SJSA1 (cell line): ENCODE data around the gene RBM42. TPM values are rescaled to one million over a fixed set of nuclear protein-coding genes. Genes with fewer than 3 reads are reported as not detected.

Source experiments
- DNase-seq, 2 experiments: peaks; one replicate each; pipeline ENCODE4 v3.0.0-alpha.2; 2015 to 2020; ENCODE audit warnings: low spot score in 2 of 2, low read depth in 1 of 2
- H3K27ac ChIP-seq: fragments of 250-450 bp; sonication (Bioruptor Pico); 2 replicates; pipeline ENCODE4 v1.5.1; 2020; ENCODE audit warnings: mild to moderate bottlenecking, moderate library complexity
- H3K27me3 ChIP-seq: fragments of 250-450 bp; sonication (Bioruptor Pico); replicated peaks from 2 replicates; pipeline ENCODE4 v1.5.1; 2020; ENCODE audit warnings: mild to moderate bottlenecking, moderate library complexity
- H3K36me3 ChIP-seq: fragments of 250-450 bp; sonication (Bioruptor Pico); 2 replicates; pipeline ENCODE4 v1.5.1; 2020; ENCODE audit warnings: mild to moderate bottlenecking
- H3K4me1 ChIP-seq: fragments of 250-450 bp; sonication (Bioruptor Pico); replicated peaks from 2 replicates; pipeline ENCODE4 v1.6.1; 2021; ENCODE audit warnings: mild to moderate bottlenecking
- H3K4me3 ChIP-seq: fragments of 250-450 bp; sonication (Bioruptor Pico); 2 replicates; pipeline ENCODE4 v1.5.1; 2020; ENCODE audit warnings: mild to moderate bottlenecking
- H3K9me3 ChIP-seq: fragments of 250-450 bp; sonication (Bioruptor Pico); replicated peaks from 2 replicates; pipeline ENCODE4 v1.5.1; 2020; ENCODE audit warnings: mild to moderate bottlenecking
- total RNA-seq: library from RNA; depleted of rRNA; stranded (reverse); fragments of >200 nt; shearing (Covaris generic); gene quantifications from 2 replicates; pipeline ENCODE4 v1.2.3, GENCODE V29; 2014

Gene RBM42
- total RNA-seq, 1 experiment from 2014 or later = 106 TPM

- Histone ChIP-seq H3K27me3 (no peaks in the 10 kb centered on the region), H3K27ac (no peak overlapping the region), H3K4me1 (peaks cover 6% of the 10 kb centered on the region; the same call in 1 of the 2 replicates), H3K36me3 (peaks cover 90% of the 10 kb centered on the region), H3K4me3 (no peak overlapping the region), H3K9me3 (no peaks in the 10 kb centered on the region)
- no peak for DNase-seq
Observed at GRCh38 chr19:35633727-35634440, 5.0 kb downstream of the RBM42 start.

GRCh38 chr19:35636651-35637050 is 7.8 kb downstream of the RBM42 start:
- no peaks in the 10 kb centered on the region for H3K9me3 ChIP-seq
- no peak overlapping the region for H3K27ac ChIP-seq
- no peak for DNase-seq
- H3K36me3 ChIP-seq = peaks cover 64% of the 10 kb centered on the region
- H3K4me3 ChIP-seq = no peak overlapping the region
- H3K4me1 ChIP-seq = no peaks in the 10 kb centered on the region
- no peaks in the 10 kb centered on the region for H3K27me3 ChIP-seq

- Histone ChIP-seq H3K27ac (no peak overlapping the region), H3K27me3 (no peaks in the 10 kb centered on the region), H3K9me3 (no peaks in the 10 kb centered on the region), H3K4me3 (no peak overlapping the region), H3K4me1 (no peaks in the 10 kb centered on the region), H3K36me3 (peaks cover 59% of the 10 kb centered on the region)
- DNase-seq = no peak
Observed at GRCh38 chr19:35637165-35637564, 8.3 kb downstream of the RBM42 start.

- peaks cover 38% of the 10 kb centered on the region for H3K36me3 ChIP-seq
- H3K27me3 ChIP-seq = no peaks in the 10 kb centered on the region
- no peak for DNase-seq
- H3K9me3 ChIP-seq = no peaks in the 10 kb centered on the region
- no peak overlapping the region for H3K4me3 ChIP-seq
- peaks cover 15% of the 10 kb centered on the region for H3K4me1 ChIP-seq
- H3K27ac ChIP-seq = no peak overlapping the region
Observed at GRCh38 chr19:35639321-35639639, 10.4 kb downstream of the RBM42 start.

- Histone ChIP-seq H3K27ac (no peak overlapping the region), H3K27me3 (no peaks in the 10 kb centered on the region), H3K4me3 (no peak overlapping the region), H3K4me1 (peaks cover 19% of the 10 kb centered on the region), H3K9me3 (no peaks in the 10 kb centered on the region), H3K36me3 (peaks cover 34% of the 10 kb centered on the region)
- no peak for DNase-seq
Observed at GRCh38 chr19:35639863-35640262, 11.0 kb downstream of the RBM42 start.

GRCh38 chr19:35641515-35642151 is 12.8 kb downstream of the RBM42 start, which contains the start of gene ETV2:
Gene ETV2 (plus strand): TSS chr19:35641745. CDS start chr19:35642461, 716 bp downstream.
- no peak for DNase-seq
- no peak within 1 kb of the TSS for H3K4me3 ChIP-seq

GRCh38 chr19:35642312-35642711 is 13.5 kb downstream of the RBM42 start:
- H3K4me1 ChIP-seq = peaks cover 41% of the 10 kb centered on the region
- H3K27ac ChIP-seq = no peak overlapping the region
- no peaks in the 10 kb centered on the region for H3K27me3 ChIP-seq
- no peak for DNase-seq
- H3K36me3 ChIP-seq = peaks cover 12% of the 10 kb centered on the region
- H3K9me3 ChIP-seq = no peaks in the 10 kb centered on the region
- H3K4me3 ChIP-seq = no peak overlapping the region

More at GRCh38 chr19:35641515-35642151, 12.8 kb downstream of the RBM42 start, which contains the start of gene ETV2:
- peaks cover 35% of the 10 kb centered on the region for H3K4me1 ChIP-seq
- peaks cover 19% of the 10 kb centered on the region for H3K36me3 ChIP-seq
- H3K9me3 ChIP-seq = no peaks in the 10 kb centered on the region
- no peaks in the 10 kb centered on the region for H3K27me3 ChIP-seq
- H3K27ac ChIP-seq = no peak within 1 kb of the TSS

GRCh38 chr19:35642798-35643254 is 14.0 kb downstream of the RBM42 start:
- H3K27ac ChIP-seq = no peak overlapping the region
- no peak for DNase-seq
- H3K4me3 ChIP-seq = peak overlapping the region; percentile 43
- no peaks in the 10 kb centered on the region for H3K27me3 ChIP-seq
- H3K36me3 ChIP-seq = peaks cover 7% of the 10 kb centered on the region
- no peaks in the 10 kb centered on the region for H3K9me3 ChIP-seq
- peaks cover 46% of the 10 kb centered on the region for H3K4me1 ChIP-seq

GRCh38 chr19:35643255-35644205 is 14.7 kb downstream of the RBM42 start:
- Histone ChIP-seq H3K4me3 (peak overlapping the region; percentile 43), H3K4me1 (peaks cover 46% of the 10 kb centered on the region), H3K27ac (peak overlapping the region; percentile 7; the same call in 1 of the 2 replicates), H3K27me3 (no peaks in the 10 kb centered on the region), H3K36me3 (peaks cover 4% of the 10 kb centered on the region), H3K9me3 (no peaks in the 10 kb centered on the region)
- peak; percentile 84 to 93 for DNase-seq

GRCh38 chr19:35644206-35644986 is 15.6 kb downstream of the RBM42 start:
- DNase-seq = peak; percentile 82 to 97
- no peaks in the 10 kb centered on the region for H3K27me3 ChIP-seq
- no peaks in the 10 kb centered on the region for H3K9me3 ChIP-seq
- H3K4me3 ChIP-seq = peak overlapping the region; percentile 43
- H3K4me1 ChIP-seq = peaks cover 46% of the 10 kb centered on the region
- peaks cover 4% of the 10 kb centered on the region; the same call in 1 of the 2 replicates for H3K36me3 ChIP-seq
- H3K27ac ChIP-seq = peak overlapping the region; percentile 7; the same call in 1 of the 2 replicates

- Histone ChIP-seq H3K4me3 (peak overlapping the region; percentile 43), H3K36me3 (peaks cover 10% of the 10 kb centered on the region), H3K27me3 (no peaks in the 10 kb centered on the region), H3K9me3 (no peaks in the 10 kb centered on the region), H3K27ac (no peak overlapping the region), H3K4me1 (peaks cover 46% of the 10 kb centered on the region)
- peak in 1 of 2 experiments; percentile 81 for DNase-seq
Observed at GRCh38 chr19:35644987-35645679, 16.3 kb downstream of the RBM42 start.

- DNase-seq = no peak
- H3K9me3 ChIP-seq = no peaks in the 10 kb centered on the region
Observed at GRCh38 chr19:35645680-35646511, 17.1 kb downstream of the RBM42 start.

More at GRCh38 chr19:35645680-35646511, 17.1 kb downstream of the RBM42 start:
- Histone ChIP-seq H3K27ac (peak overlapping the region; percentile 52), H3K36me3 (peaks cover 16% of the 10 kb centered on the region), H3K4me1 (peaks cover 46% of the 10 kb centered on the region), H3K4me3 (no peak overlapping the region), H3K27me3 (no peaks in the 10 kb centered on the region)
